Stimulated activated CD8-positive, alpha-beta memory T cell treated with anti-CD3 and anti-CD28 coated beads, Interleukin-12 subunit alpha, Interleukin-12 subunit beta, amount 100 ng/mL, for 24 hours (primary cell): ENCODE data around the gene KIF26A.
"Not testable (repeated sequence)": the region's sequence is repeated elsewhere in the genome, so short reads cannot be mapped to it uniquely, and the experiment has no call there.

Experiments used
- DNase-seq: peaks from one replicate; pipeline ENCODE4 v3.0.0-alpha.2; 2020; ENCODE audit errors: extremely low read depth

KIF26A gene

GRCh38 chr14:104143521-104144452, 5.4 kb downstream of the KIF26A start:
- no peak for DNase-seq

DNA sequence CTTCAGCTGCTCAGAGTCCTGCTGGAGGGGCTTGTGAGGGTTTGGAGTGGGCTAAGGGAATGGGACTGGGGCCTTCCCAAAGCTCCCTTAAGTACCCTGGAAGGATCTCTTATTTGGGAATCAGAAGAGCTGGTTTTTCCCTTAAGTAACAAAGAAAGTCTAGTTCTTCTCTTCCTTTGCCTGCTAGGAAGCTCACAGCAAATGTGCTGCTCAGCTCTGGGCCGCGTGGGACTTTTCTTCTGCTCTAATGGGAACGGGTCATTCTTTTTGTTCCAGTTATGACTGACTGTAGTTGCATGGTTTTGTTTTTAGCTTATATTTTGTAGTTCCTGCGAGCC, 6.0 kb downstream of the KIF26A start:
- no peak for DNase-seq

GRCh38 chr14:104144911-104145825, 6.8 kb downstream of the KIF26A start:
- DNase-seq = no peak

GRCh38 chr14:104145826-104146601, 7.6 kb downstream of the KIF26A start:
- DNase-seq = no peak

DNA sequence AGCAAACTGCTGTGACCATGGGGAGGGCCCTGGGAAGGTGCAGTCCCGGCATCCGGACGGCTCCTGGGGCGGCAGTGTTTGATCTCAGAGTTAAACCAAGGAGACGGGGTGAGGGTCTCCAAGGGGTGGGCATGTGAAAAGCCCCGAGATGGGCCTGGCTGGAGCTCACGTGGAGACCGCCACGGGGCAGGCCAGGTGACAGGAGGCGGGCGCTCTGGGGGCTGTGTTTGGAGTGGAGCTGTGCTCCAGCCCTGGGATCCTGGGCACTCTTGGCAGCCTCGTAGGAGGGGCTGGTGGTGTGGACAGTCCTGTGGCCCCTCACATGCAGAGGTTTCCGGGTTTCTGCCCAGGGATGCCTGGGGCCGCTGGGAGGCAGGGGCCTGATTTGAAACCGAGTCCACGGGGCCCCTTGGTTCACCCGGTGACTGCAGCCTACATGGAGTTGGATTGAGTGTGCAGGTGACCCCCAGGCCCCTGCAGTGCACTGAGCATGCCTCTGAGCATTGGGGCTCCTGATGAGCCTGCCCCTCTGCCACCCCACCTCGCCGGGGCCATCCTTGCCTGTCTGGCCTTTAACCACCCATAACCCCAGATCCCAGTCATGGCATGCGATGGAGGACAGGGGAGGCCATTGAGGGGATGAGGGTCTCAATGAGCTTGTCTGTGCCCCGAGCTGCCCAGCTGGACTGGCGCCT, 8.4 kb downstream of the KIF26A start:
- DNase-seq = no peak

GRCh38 chr14:104147346-104148125, 9.1 kb downstream of the KIF26A start:
- DNase-seq = no peak

DNA sequence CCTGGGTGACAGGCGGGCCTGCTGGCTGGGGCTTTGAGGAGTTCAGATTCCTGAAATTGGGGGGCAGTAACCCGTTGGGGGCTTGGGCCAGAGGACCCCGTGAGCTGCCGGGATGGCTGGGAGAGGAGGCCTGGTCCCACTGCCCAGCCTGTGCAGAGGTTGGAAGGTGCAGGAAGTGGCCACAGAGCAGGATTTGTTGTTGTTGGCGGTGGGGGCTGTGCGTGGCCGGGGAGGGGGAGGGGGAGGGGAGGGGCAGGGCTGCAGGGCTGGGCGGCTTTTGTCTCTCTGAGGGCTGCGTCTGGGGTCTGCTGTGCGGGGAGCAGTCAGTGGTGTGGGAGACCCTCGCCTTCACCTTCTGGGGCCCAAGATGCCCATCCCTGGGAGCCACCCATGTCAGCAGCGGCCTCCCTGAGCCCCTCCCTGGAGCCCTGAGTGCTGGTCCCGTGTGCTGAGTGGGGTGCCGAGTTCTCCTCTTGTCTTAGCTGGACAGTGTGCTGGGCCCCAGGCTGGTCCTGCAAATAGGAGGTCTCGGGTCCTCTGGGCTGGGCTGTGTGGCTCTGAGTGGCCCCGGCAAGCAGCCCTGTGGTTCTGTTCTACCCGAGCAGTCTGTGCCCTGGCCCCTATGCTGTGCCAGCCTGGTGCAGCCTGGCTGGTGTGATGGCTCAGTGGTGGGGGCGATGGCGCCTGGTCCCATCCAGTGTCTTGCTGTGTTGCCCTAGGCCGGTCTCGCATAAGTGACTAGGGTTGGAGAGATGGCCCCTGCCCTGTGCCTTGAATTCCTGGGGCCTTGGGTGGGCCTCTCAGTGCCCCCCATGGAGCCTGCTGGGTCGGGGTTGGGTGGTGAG, 10.3 kb downstream of the KIF26A start:
- no peak for DNase-seq

DNA sequence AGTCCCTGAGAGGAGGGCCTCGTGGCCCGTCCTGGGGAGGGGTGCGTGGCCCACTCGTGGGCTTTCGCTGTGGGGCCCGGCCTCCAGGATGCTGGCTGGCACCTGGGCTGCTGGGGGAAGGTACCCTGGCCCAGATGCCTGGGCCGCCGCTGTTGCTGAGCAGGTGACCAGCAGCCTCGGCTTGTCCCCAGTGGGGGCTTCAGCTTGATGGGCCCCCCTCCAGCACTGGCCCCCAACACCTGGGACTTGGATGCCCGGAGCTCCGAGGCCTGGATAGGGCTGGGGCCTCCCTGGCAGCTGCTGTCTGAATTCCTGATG, 10.8 kb downstream of the KIF26A start:
- DNase-seq = no peak

DNA sequence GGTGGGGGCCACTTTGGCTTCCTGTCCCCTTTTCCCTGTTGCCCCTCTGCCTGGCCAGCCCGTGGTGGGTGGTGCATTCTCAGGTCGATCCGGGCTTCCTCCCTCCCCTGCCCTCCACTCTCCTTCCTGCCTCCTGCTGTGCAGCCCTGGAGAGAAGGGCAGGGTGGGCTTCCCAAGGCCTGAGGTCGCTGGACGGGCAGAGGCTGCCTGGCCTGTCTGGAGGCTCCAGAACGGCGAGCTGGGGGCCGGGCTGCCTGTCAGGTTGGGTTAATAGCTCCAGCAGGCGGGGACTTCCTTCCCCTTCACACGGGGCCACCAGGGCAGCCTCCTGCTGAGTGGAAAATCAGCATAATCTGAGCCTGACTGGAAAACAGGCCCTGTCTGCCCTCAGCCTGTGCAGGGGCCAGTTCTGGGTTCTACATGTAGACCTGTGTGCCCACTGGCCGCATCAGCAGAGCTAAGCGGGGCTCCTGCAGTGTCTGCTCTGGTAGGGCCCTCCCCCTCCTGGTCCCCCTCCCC, 11.3 kb downstream of the KIF26A start:
- no peak for DNase-seq

- no peak for DNase-seq
Measured at GRCh38 chr14:104150136-104151025, 12.0 kb downstream of the KIF26A start.

GRCh38 chr14:104151026-104151381, 12.6 kb downstream of the KIF26A start:
- no peak for DNase-seq

GRCh38 chr14:104151566-104152245, 13.3 kb downstream of the KIF26A start:
- no peak for DNase-seq

GRCh38 chr14:104152246-104152575, 13.8 kb downstream of the KIF26A start:
- no peak for DNase-seq

- DNase-seq = no peak
Measured at GRCh38 chr14:104152686-104153393, 14.5 kb downstream of the KIF26A start.

DNA sequence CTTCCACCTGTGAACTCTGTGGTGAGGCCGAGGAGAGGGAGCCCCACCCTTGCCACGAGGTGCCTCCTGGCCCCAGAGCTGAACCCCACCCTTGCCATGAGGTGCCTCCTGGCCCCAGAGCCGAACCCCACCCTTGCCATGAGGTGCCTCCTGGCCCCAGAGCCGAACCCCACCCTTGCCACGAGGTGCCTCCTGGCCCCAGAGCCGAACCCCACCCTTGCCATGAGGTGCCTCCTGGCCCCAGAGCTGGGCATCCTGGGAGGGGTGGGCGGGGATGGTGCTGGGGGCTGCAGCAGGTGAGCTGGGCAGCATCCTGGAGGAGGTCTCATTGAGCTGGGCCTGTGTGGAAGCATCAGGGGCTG, 15.0 kb downstream of the KIF26A start:
- DNase-seq = not testable (repeated sequence)

DNA sequence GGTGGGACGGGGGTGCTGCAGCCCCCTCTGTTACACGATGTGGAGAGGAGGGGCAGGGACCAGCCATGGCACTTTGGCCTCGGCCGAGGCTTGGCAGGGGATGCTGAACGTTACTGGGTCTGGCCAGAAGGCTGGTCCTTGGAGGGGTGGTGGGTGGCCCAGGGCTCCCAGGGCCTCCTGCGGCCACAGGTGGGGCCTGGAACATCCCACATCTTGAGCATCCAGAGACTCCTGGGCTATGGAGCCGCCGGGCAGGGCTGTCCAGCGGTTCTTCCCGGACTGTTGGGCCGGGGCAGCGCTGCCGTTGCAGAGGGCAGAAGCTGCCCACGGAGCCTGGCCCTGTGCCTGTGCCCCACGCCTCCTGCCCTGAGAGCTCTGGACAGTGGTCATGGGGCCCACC, 15.9 kb downstream of the KIF26A start:
- no peak for DNase-seq

DNA sequence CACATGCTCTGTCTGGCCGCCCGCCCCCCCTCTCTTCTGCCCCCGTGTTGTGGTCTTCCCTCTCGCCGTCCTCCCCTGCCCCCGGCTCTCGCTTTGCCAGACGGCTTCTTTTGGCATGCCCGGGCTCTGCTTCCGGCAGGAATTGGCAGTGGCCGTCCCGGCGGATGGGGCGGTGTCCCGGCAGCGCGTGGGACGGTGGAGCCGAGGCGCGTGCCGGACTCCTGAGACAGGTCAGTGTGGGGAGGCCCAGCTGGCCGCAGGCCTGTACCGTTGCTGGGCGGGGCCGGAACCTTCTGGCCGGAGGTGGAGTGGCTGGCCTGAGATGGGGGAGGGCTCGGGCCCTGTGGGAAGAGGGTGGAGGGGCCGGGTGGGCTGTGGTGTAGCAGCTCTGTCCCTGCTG, 17.1 kb downstream of the KIF26A start:
- DNase-seq = no peak

GRCh38 chr14:104156142-104156541, 17.8 kb downstream of the KIF26A start:
- no peak for DNase-seq
